ENCODE data around the gene SNX22.

Gene SNX22

GRCh38 chr15:64134345-64134829 is 17.1 kb upstream of the SNX22 start:
- no peak for DNase-seq (ENCODE audit: low read depth in 2 of 2)

GRCh38 chr15:64136347-64136746 is 15.2 kb upstream of the SNX22 start:
- no peak for DNase-seq (ENCODE audit: low read depth in 2 of 2)

GRCh38 chr15:64137226-64137833 is 14.2 kb upstream of the SNX22 start:
- DNase-seq (ENCODE audit: low read depth in 2 of 2): no peak

- DNase-seq (ENCODE audit: low read depth in 2 of 2): no peak
These were observed 13.1 kb upstream of the SNX22 start for GRCh38 chr15:64138331-64138941.

- DNase-seq (ENCODE audit: low read depth in 2 of 2): no peak
These were observed 9.6 kb upstream of the SNX22 start for GRCh38 chr15:64141798-64142512.

- DNase-seq (ENCODE audit: low read depth in 2 of 2): no peak
These were observed 8.3 kb upstream of the SNX22 start for GRCh38 chr15:64143276-64143675.

- no peak for DNase-seq (ENCODE audit: low read depth in 2 of 2)
These were observed 7.4 kb upstream of the SNX22 start for GRCh38 chr15:64144192-64144564.

- DNase-seq (ENCODE audit: low read depth in 2 of 2): no peak
These were observed 6.8 kb upstream of the SNX22 start for GRCh38 chr15:64144565-64145281.

GRCh38 chr15:64146041-64146440 is 5.5 kb upstream of the SNX22 start:
- DNase-seq (ENCODE audit: low read depth in 2 of 2): no peak

- no peak for DNase-seq (ENCODE audit: low read depth in 2 of 2)
These were observed 5.0 kb upstream of the SNX22 start for GRCh38 chr15:64146520-64146884.

GRCh38 chr15:64146885-64147681 is 4.4 kb upstream of the SNX22 start:
- no peak for DNase-seq (ENCODE audit: low read depth in 2 of 2)

GRCh38 chr15:64148168-64148567 is 3.4 kb upstream of the SNX22 start:
- no peak for DNase-seq (ENCODE audit: low read depth in 2 of 2)

GRCh38 chr15:64148581-64148980 is 3.0 kb upstream of the SNX22 start:
- DNase-seq (ENCODE audit: low read depth in 2 of 2): no peak

GRCh38 chr15:64149424-64149823 is 2.1 kb upstream of the SNX22 start:
- no peak for DNase-seq (ENCODE audit: low read depth in 2 of 2)

GRCh38 chr15:64149893-64150578 is 1.5 kb upstream of the SNX22 start:
- DNase-seq (ENCODE audit: low read depth in 2 of 2): no peak

GRCh38 chr15:64152507-64153387 is 1.2 kb downstream of the SNX22 start:
- no peak for DNase-seq (ENCODE audit: low read depth in 2 of 2)

GRCh38 chr15:64153480-64154367 is 2.2 kb downstream of the SNX22 start:
- peak; percentile 91 to 94 for DNase-seq (ENCODE audit: low read depth in 2 of 2)

GRCh38 chr15:64155802-64156651 is 4.5 kb downstream of the SNX22 start:
- no peak for DNase-seq (ENCODE audit: low read depth in 2 of 2)

All from activated CD4-positive, alpha-beta T cell treated with anti-CD3 and anti-CD28 coated beads for 24 hours (primary cell).